GM18498 (cell line): ENCODE results near the gene TATDN2.
"Not testable (repeated sequence)": the region's sequence is repeated elsewhere in the genome, so short reads cannot be mapped to it uniquely, and the experiment has no call there.

ENCODE experiments used
- ATAC-seq: cut with Tn5 transposase; IDR thresholded peaks from one replicate; pipeline ENCODE4 v1.9.1; 2021; ENCODE audit warnings: mild to moderate bottlenecking, moderate library complexity; ENCODE audit not compliant: unreplicated experiment

The TATDN2 gene

DNA sequence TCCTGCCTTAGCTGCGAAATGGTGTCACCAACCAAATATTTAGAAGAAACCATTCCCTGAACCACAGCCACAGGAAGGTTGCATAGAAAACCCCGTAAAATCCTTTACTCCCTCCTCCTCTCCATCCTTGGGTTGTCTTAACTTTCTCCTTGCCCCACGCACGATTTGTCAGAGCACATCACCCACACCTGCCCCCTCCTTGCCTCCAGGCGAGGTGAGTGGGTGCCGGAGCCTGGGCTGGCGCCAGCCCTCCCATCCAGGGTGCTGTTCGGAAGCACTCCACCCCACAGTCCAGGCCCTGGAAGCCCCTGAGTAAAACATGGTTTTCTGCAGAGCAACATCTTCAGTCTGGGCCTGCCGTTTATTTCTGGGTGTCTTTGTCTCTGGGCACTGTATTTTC lies 40.8 kb downstream of the TATDN2 start:
- ATAC-seq, result no peak

DNA sequence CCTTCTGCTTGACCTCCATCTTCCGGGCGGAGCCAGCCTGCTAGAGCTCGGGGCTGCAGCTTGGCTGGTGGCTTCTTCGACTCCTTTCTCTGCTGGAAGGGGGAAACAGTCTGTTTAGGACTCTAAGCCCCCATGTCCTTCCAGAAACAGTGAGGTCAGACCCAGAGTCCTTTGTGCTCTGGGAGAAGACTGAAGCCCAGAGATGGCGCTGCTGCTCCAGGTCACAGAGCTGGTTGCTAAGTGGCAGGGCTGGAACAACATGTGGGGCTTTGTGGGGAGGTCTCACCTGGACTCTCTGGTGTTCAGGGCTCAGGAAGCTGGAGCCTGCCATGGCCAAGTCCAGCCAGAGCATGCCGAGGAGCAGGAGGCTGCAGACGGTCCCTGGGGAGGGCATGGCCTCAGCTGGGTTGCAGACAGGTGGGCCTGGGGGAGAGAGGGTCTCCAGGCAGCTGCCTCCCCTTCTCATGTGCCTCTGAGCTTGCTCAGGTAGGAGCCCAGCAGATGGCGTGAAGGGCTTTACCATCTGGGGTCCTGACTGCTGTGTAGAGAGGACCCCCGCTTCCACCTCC lies 41.6 kb downstream of the TATDN2 start:
- ATAC-seq, result no peak

DNA sequence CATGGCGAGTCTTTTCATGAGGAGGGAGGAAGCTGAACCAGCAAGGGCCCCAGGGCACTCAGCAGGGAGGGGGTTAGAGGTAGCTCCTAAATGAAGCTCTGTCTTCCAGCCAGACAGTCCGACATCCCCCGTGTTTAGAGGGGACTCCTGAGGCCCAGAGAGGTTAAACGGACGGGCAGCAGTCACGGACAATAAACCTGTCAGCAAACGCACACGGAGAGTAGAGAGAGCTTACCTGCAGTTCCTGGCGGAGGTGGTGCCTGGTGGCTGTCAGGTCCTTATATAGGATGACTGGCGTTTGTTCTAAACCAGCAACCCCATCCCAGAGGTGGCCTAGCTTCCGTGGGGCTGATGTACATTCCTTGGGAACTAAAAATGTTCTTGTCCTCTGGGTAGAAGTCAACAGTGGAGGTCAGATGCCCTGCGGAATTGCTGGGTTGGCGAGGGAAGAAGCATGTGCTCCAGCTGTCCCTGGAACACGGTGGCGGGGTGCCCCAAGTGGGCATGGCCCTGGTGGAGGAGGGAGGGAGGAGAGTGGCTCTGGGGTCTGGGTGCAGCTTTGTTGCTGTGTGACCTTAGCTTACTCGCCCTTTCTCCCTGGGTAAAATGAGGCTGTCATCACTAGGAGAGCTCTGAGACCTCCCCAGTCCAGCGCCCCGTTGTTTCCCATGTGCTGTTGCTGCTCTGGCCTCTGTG lies 42.4 kb downstream of the TATDN2 start:
- no peak for ATAC-seq

DNA sequence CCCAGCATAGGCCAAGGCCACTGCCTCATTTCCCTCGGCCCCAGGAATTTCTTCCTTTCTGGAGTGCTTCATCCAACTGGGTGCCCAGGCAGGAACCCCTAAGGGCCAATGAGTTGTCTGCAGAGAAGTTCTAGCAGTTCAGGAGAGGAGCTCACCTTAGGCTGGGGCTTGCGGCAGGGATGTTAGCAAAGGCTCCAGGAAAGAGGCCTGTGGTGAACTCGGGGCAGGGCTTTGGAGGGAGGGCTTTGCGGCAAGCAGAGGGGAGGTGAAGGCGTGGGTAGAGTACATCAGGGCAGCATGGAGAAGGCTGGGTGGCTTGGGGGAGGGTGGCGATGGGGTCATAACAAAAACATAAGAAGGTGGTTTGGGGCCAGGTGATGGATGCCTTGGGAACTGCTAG lies 43.4 kb downstream of the TATDN2 start:
- no peak for ATAC-seq

DNA sequence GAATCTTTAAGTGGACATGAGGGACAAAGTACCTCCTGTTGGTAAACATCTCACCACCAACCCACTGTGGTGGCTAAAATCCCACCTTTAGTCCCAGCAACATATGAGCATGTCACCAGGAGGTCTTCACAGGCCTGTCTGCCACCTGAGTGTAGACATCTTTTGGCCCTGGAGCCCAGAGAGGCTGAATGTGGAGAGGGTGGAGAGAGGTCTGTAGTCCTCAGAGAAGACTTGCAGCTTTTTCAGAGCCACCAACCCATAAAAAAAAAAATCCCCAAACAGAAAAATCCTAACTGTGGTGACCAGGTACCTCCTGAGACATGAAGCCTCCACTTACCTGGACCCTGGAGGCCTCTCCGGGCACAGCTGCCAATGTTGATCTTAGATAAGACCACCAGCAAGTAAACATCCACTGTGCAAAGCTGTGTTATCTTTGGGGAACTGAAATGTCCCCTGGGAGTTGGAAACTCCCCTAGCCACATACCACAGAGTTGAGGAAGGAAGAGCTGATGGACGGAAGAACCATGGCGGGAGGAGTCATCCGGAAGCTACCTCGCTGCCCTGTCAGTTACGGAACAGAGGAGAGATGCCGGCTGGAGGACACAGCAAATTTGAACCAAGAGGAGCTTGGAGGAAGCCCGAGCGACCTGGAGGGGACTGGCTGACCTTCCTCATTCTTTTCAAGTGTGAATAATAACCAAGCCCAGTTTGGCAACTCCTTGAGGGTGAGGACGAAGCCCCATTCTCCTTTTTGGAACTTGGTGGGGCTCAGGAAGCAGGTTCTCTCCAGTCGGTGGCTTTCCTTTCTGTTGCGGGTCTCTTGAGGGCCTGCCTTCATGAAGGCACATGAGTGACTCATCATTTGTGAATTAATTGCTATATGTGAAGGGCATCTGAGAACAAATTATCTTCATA lies 44.5 kb downstream of the TATDN2 start, which contains the start of gene GHRL:
GHRL (minus strand) TSS at position 443 of the 915 bp plus-strand sequence. CDS start 2,767 bp downstream, outside the sequence.
- peak; percentile 73 for ATAC-seq

DNA sequence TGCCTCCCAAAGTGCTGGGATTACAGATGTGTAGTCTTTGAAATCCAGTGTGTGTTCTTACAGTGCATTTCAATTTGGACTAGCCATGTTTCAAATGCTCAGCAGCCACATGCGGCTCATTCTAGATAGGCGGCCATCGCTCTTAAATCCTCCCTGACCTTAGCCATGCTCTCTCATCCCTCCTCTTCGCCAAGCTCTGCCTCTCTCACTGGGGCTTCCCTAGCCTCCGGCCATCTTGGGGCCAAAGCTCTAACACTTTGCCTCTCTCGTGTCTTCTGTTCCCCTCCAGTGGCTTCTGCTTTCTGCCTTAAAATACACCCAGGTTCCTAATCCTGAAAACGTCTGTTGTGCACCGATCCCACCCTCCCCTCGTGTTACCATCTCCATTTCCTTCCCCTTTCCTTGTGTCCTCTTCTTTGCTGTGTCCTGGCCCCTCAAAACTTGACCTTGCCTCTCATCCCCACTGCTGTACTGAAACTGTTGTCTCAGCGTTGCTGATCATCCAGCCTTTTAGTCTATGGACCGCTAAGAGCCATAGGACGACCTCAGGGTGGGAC lies 45.8 kb downstream of the TATDN2 start:
- ATAC-seq, result no peak

DNA sequence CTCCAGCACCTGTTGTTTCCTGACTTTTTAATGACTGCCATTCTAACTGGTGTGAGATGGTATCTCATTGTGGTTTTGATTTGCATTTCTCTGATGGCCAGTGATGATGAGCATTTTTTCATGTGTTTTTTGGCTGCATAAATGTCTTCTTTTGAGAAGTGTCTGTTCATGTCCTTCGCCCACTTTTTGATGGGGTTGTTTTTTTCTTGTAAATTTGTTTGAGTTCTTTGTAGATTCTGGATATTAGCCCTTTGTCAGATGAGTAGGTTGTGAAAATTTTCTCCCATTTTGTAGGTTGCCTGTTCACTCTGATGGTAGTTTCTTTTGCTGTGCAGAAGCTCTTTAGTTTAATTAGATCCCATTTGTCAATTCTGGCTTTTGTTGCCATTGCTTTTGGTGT lies 49.8 kb downstream of the TATDN2 start:
- ATAC-seq, result not testable (repeated sequence)

DNA sequence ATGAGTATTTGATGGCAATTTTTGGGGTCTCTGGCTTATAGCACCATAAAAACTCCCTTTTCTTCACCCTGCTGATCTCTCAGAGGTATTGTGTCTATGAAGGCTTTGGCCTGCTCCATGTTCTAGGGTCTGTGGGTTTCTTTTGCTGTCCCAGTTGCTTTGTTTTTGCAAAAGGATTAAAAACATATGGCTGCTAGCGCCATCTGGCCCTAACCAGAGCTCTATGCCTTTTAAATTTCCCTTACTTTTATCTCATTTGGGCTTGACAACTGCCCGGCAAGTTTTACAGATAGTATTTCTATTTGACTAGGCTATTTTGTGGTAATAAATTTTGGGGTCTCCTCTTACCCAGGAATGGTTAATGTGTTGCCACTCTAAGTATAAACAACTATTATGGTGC lies 50.9 kb downstream of the TATDN2 start:
- ATAC-seq, result no peak

DNA sequence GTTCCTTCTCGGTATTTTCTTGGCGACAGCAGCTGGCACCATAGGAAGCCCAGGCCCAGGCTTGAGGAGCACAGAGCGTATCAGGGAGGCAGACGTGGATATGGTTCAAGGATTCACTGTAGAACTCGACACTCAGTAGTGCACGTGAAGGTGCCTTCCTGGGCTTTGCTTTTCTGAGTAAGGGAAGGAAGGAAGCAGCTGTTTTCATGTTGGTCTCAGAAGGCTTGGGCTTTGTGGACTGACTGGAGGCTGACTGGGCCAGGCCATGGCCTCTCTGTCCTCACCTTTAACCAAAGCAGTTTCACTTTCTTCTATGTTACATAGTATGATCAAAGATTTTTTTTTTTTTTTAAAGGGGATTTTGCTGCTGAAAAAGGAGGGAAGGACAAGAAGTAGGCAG lies 51.4 kb downstream of the TATDN2 start:
- peak; percentile 84 for ATAC-seq

DNA sequence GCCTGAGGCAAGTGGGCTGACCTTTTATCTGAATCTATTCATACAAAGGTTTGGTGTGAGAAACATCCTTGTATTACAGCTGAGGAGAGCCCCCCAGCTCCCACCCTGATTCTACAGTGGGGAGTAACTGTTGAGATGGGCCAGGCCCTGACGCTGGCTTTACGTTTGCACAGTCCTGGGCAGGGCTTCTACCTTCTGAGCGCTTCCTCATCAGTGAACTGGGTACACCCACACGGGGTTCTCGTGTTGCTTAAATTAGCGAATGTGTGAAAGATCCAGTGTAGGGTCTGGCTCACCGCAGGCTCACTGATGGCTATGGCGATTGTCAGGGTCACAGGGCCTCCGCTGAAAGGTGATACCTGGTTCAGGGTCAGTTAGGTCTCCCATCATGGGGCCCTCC lies 51.8 kb downstream of the TATDN2 start:
- peak; percentile 30 for ATAC-seq

DNA sequence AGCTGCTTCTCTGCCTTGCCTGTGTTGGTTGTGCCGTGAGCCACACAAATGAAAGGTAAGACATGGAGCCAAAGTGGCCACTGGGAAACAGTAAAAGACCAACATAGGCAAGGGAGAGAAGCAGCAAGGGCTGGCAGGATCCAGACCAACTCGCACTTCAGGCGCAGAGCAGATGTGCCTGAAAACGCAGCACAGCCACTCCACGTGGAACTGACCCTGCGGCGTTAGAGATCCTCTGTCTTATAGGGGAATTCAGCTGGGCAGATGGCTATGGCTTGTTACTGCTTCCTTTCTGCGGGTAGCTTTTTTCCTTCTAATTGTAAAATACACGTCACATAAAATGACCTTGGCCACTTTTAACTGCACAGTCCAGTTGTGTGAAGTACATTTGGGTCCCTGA lies 54.8 kb downstream of the TATDN2 start:
- ATAC-seq, result no peak

DNA sequence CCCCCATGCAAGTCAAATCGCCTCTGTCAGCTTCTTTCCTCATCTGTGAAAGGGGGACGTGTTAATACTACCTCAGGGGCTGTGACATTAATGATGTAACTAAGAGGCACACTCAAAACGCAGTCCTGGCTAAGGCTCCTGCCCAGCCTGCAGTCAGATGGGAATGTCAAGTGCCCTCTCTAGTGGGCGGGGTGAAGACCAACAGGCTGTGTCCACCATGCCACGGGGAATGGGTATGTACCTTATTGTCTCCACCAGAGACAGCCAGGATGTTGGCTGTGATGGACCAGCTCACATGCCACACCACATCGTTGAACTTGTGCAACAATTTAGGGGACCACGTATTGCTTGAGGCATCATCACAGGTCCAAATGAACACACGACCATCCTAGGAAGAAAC lies 55.5 kb downstream of the TATDN2 start:
- no peak for ATAC-seq

DNA sequence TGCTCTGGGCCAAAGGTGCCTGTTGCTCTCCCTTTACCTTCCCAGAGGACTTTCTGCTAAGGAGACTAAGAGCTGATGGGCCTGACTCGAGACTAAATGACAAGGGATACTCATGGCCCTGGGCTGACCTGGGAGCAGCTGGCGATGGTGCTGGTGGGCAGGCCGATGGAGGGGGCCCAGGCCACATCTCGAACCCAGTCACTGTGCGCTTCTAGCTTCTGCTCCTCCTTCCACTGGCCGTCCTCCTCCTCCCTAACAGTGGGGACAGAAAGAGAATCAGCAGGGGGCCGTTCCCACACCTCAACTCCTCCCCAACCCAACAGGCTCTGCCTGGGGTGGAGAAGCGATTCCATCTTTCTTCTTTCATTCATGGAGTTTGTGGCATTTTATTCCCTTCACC lies 56.6 kb downstream of the TATDN2 start:
- ATAC-seq, result no peak

DNA sequence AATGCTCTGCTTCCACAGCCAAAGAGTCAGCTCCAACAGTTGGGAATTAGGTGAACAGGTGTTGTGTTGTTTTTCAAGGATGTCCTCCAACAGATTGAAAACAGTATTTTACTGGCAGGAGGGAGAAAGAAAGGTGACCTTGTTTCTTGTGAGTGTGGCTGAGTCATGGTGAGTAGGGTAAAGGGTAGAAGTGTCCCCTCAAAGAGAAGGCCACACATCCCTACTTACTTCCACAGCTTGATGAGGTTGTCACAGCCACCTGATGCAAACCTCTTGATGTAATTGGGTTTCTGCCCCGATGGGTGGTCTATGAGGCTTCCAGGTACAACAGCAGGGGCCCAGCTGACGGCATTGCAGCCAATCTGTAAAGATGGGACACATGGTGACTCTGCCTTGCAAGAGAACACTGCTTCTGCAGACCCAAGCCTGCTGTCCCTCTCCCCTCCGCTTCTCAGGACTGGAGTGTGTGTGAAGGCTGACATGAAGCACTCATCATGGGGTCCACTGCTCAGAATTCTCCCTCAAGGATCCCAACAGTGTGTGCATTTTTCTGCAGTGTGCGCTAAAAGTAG lies 57.2 kb downstream of the TATDN2 start:
- ATAC-seq, result no peak

DNA sequence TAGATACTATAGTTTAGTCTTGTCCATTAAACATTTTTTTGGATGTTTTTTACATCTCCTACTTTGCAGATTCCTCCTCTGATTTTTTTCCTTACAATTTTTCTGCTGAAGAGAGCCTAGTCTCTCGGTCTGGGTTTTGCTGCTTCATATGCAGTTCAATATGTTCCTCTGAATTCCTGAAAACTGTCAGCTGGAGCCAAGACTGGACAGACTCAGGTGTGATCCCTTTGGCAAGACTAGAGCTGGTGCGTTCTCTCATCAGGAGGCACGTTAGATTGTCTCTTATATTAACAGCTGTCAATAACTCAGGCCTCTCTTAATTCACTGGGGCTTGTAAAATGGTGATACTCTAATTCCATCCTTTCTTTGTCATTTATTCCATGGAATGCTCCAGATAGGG lies 57.9 kb downstream of the TATDN2 start:
- ATAC-seq, result no peak

DNA sequence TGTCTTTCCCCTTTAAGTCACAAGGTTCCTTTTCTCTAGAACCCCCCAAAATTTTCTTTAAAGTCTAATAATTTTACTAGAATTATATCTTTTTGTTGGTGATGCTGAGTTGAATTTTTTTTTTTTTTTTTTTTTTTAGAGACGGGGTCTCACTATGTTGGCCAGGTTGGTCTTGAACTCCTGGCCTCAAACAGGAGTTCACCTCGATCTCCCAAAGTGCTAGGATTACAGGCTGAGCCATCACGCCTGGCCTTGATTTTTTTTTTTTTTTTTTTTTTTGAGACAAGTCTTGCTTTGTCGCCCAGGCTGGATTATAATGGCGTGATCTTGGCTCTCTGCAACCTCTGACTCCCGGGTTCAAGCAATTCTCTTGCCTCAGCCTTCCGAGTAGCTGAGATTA lies 60.4 kb downstream of the TATDN2 start:
- no peak for ATAC-seq

DNA sequence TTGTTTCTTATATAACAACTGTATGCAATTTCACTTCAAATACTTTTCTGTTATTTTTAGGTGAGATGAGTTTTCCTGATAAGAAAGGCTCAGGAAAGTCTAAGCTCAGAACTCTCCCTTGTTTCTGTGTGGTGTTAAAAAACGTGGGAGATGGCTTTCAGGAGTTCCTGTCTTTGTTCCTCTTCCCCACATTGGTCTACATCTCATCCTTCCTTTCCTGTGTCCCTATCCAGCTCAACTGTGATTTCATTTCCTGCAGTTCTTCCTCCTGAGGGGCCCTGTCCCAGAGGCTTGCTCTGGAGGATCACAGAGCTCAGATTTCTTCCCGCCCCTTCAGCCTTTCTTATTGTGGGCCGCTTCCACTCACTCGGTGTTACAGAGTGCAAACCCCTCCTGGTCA lies 61.5 kb downstream of the TATDN2 start:
- ATAC-seq, result no peak

DNA sequence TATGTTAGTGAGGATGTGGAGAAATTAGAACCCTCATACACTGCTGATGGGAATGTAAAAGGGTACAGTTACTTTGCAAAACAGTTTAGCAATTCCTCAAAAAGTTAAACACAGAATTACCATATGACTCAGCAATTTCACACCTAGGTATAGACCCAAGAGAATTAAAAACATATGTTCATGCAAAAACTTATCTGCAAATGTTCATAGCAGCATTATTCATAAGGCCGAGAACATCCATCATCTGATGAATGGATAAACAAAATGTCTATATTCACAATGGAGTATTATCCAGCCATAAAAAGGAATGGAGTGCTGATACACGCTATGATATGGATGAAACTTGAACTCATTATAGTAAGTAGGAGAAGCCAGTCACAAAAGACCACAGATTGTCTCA lies 62.3 kb downstream of the TATDN2 start:
- ATAC-seq, result no peak

DNA sequence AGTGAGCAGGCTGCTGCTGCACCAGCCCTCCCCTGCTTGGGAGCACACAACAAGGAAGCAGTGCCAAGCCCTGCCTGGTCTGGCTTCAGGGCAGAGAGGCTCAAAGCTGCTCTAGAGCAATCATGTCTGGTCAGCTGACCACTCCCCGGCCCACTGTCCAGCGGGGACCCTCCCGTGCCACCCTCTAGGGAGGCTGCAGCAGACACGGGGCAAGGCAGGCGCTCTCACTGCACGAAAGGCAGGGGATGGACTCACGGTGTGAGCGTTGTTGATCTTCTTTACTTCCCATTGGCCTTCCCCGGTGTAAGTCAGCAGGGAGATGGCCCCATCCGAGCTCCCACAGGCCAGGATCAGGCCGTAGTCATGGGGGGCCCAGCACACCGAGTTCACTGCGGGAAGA lies 63.5 kb downstream of the TATDN2 start:
- no peak for ATAC-seq

DNA sequence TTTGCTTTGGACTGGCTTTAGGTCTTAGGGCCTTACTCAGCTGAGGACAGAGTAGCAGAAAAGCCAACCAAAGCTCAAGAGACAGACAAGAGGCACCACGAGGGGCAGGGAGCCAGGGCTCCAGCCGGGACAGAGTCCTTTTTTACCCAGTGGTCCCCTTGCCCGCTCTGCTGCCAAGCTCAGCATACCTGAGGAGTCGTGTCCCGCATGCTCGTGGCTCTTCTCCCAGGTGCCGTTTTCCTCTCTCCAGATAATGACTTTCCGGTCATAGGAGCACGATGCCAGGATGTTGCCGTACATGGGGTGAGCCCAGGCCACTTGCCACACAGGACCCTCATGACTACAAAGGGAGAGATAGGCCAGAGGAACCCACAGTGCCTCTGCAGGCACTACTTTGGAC lies 64.1 kb downstream of the TATDN2 start:
- no peak for ATAC-seq

DNA sequence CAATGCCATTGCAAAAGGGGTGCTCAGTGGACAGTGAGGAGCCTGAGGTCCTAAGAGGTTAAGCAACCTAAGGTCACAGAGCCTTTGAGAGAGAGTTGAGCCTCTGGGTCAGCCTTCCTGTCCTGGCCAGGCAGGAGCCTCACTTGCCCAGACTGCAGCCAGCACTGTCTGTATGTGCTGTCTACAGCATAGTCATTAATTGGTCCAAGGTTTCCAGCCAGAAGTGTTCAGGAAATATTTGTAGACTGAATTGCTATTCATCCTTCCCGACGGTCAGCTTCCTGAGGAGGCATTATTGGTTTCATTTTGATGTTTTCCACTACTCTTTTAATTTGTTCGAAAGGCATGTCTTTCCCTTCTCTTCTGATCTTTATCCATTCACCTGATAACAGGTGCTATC lies 64.6 kb downstream of the TATDN2 start:
- no peak for ATAC-seq
